Fibroblast of pulmonary artery (primary cell): ENCODE results near the gene LTBP1.

Experiments used
- DNase-seq: peaks from one replicate; pipeline ENCODE4 v3.0.0-alpha.2; 2010; ENCODE audit warnings: low read depth
- H3K4me3 ChIP-seq: replicated peaks from 2 replicates; pipeline ENCODE4 v1.5.1; 2011; ENCODE audit warnings: low read depth, mild to moderate bottlenecking, control low read depth, low read length, moderate library complexity
- TF ChIP-seq, protein P1 (sequence below): IDR thresholded peaks from 2 replicates; pipeline ENCODE4 v1.5.1; 2011; ENCODE audit warnings: mild to moderate bottlenecking, control low read depth, low read length, inconsistent platforms; ENCODE audit errors: missing control alignments

The LTBP1 gene

DNA sequence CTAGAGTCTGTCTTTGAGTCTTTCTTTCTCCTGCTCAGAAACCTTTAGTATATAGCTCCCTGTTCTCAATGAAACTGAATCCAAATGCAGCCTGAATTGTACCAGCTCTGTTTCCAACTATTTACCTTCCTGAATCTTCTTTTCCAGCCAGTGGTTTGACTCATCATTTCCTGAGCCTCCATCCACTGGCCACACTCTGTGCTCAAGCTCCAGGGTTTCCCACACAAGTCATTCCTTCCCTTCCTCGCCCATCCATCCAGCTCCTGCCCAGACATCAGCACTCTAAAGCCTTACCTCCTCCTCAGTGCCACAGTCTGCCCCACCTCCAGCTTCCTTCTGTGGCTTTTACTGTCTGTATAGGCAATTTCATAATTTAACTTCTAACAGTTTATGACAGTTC, 296.1 kb downstream of the LTBP1 start:
- peak; percentile 87 for DNase-seq
- TF ChIP-seq, protein P1, sequence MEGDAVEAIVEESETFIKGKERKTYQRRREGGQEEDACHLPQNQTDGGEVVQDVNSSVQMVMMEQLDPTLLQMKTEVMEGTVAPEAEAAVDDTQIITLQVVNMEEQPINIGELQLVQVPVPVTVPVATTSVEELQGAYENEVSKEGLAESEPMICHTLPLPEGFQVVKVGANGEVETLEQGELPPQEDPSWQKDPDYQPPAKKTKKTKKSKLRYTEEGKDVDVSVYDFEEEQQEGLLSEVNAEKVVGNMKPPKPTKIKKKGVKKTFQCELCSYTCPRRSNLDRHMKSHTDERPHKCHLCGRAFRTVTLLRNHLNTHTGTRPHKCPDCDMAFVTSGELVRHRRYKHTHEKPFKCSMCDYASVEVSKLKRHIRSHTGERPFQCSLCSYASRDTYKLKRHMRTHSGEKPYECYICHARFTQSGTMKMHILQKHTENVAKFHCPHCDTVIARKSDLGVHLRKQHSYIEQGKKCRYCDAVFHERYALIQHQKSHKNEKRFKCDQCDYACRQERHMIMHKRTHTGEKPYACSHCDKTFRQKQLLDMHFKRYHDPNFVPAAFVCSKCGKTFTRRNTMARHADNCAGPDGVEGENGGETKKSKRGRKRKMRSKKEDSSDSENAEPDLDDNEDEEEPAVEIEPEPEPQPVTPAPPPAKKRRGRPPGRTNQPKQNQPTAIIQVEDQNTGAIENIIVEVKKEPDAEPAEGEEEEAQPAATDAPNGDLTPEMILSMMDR, result no peak
- no peak overlapping the region for H3K4me3 ChIP-seq

DNA sequence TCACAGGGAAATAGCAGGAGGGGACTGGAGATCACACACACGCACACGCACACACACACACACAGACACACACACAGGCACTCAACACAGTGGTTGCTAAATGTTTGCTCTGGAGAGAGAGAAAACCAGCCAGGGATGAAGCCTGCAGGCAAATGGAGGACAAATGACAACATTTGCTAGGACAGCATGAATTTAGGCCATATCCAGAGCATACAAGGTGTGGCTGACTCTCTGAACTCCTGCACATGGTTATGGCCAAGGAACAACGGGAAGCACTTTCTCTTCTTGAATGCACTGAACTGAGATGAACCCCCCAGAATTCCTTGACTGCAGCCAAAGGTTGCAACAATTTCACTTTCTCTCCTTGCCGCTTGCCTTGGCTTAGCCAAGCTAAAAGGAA, 299.7 kb downstream of the LTBP1 start:
- H3K4me3 ChIP-seq, result no peak overlapping the region
- DNase-seq, result no peak
- TF ChIP-seq, protein P1, result no peak

DNA sequence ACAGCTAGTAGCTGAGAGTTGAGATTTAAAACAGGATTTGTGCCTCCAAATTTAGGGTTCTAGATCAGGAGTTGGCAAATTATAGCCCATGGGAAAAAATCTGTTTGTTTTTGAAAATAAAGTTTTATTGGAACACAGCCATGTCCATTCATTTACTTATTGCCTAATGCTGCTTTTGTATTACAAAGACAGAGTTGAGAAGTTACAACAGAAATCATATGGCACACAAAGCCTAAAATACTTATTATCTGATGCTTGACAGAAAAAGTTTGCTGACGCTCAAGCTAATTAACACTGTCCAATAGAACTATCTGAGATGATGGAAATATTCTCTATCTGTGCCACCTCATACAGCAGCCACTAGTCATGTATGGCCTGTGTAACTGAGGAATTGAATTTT, 300.6 kb downstream of the LTBP1 start:
- DNase-seq, result peak; percentile 60
- TF ChIP-seq, protein P1, result no peak
- no peak overlapping the region for H3K4me3 ChIP-seq

DNA sequence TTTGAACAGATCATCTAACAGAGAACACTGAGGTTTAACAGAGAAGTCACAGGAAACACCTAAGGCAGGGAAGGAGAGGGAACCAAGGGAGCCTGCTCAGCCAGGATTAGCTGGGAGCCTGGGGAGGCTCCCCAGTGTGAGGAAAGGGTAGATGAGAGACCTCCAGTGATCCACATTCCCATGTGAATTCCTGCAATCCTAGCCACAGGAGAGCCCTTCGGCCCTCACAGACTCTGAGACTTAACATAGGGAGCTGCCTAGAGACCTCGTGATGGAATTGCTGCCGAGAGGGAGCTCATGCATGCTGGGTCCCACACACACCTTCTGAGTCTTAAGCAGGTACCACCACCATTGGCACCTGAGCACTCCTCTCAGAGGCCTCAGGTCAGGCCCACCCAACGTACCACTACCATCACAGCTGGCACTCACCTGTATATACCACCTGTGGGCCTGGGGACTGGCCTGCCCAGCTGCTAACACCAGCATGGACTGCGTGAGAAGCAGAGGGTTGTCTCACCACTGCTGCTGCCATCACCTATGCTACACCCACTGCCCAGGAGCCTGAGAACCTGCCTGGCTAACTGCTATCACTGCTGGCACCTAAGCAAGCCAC, 303.8 kb downstream of the LTBP1 start:
- TF ChIP-seq, protein P1, result no peak
- DNase-seq, result no peak
- H3K4me3 ChIP-seq, result no peak overlapping the region

DNA sequence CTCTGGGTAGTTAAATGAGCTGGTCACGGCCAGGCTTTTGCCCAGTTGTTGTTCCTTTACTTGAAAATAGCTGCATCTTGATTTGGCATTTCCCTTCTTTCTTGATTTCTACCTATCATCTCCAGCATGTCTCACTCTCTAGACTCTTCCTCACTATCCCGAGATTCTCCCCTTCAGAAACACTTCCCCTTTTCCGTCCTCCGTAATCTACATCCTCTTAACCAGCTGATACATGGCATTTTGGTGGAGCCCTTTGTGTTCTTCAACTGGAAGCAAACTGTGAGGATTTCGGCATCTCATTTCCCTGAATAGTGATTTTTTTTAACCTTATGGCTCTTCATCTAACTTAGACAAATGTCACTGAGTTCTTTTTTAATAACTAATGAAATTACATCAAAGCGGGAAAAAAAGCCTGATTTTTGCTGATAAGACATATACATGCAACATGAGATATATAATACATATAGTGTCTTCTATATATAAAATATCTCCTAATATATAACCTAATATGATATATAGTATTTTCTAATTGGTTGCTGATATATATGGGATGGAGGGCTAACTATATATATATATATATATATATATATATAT, 309.5 kb downstream of the LTBP1 start:
- no peak for DNase-seq
- TF ChIP-seq, protein P1, result no peak
- no peak overlapping the region for H3K4me3 ChIP-seq

DNA sequence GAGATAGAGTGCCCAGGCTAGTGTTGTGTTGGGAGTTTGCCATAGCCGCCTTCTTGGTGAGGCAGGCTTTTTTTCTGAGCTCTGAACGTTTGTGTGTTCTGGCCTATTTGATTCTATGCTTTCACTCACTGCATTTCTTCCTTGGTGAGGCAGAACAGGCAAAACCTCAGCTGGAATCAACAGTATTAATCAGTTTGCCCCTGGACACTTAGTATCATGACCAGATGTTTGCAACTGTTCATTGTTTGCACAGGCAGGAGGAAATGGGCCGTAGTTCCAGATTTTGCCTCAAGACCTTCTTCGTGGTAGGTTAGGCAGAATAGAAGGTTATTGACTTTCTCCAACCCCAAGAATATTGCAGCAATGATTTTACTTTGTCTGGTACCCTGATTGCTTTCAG, 311.6 kb downstream of the LTBP1 start:
- no peak overlapping the region for H3K4me3 ChIP-seq
- TF ChIP-seq, protein P1, result no peak
- no peak for DNase-seq

DNA sequence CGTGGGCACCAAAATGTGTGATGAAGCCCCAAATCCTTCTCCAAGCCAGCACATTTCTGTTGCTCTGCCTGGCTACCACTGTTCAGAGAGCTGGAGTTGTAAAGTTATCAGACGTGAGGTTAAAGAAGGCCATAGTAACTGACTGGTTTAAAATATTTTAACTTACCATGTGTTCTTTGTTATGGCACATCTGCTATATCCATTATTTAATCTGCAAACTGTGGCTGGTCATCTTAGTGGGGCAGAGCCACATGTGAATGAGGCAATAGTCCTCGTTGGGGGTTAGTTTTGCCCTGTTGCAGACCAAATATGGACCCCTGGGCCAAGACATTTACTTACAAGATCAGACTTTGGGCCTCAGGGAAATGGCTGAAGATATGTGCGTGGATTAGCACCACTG, 315.3 kb downstream of the LTBP1 start:
- DNase-seq, result no peak
- H3K4me3 ChIP-seq, result no peak overlapping the region
- TF ChIP-seq, protein P1, result no peak
